Endodermal cell (in vitro differentiated cells): ENCODE data around the gene FRAT2. TPM values are rescaled to one million over a fixed set of nuclear protein-coding genes. Genes with fewer than 3 reads are reported as not detected.

Experiments
- DNase-seq: peaks from one replicate; pipeline ENCODE4 v3.0.0-alpha.2; 2017
- H3K27ac ChIP-seq: 2 replicates; pipeline ENCODE4 v1.5.1; 2013; ENCODE audit warnings: mild to moderate bottlenecking, low read depth, low read length, moderate library complexity
- H3K27me3 ChIP-seq: 2 replicates; pipeline ENCODE4 v1.6.1; 2013; ENCODE audit warnings: mild to moderate bottlenecking, low read length, moderate library complexity; ENCODE audit not compliant: insufficient read depth, control insufficient read depth, poor library complexity, severe bottlenecking
- H3K36me3 ChIP-seq: 2 replicates; pipeline ENCODE4 v1.7.0; 2013; ENCODE audit warnings: mild to moderate bottlenecking, low read length, moderate library complexity; ENCODE audit not compliant: control insufficient read depth, insufficient read depth
- H3K4me1 ChIP-seq: one replicate; pipeline ENCODE4 v1.7.0; 2013; ENCODE audit warnings: low read length; ENCODE audit not compliant: control insufficient read depth, insufficient read depth
- H3K4me3 ChIP-seq: 2 replicates; pipeline ENCODE4 v1.5.1; 2013; ENCODE audit warnings: mild to moderate bottlenecking, low read length, moderate library complexity
- H3K9ac ChIP-seq: 2 replicates; pipeline ENCODE4 v1.6.1; 2013; ENCODE audit warnings: mild to moderate bottlenecking, low read length, moderate library complexity; ENCODE audit not compliant: poor library complexity, severe bottlenecking; ENCODE audit errors: extremely low read depth
- H3K9me3 ChIP-seq: 2 replicates; pipeline ENCODE4 v1.6.1; 2013; ENCODE audit warnings: mild to moderate bottlenecking, low read length, moderate library complexity; ENCODE audit not compliant: control insufficient read depth
- H3K27ac Mint-ChIP-seq: 2 replicates; pipeline ENCODE4 v1.8.0; 2020; ENCODE audit warnings: mixed read lengths
- H3K27me3 Mint-ChIP-seq: 2 replicates; pipeline ENCODE4 v1.8.0; 2021; ENCODE audit warnings: mild to moderate bottlenecking, mixed read lengths; ENCODE audit not compliant: insufficient read depth
- H3K36me3 Mint-ChIP-seq: 2 replicates; pipeline ENCODE4 v1.8.0; 2020; ENCODE audit warnings: low read depth, mixed read lengths
- H3K4me1 Mint-ChIP-seq: 2 replicates; pipeline ENCODE4 v1.8.0; 2020; ENCODE audit warnings: mixed read lengths
- H3K4me3 Mint-ChIP-seq: 2 replicates; pipeline ENCODE4 v1.8.0; 2020; ENCODE audit warnings: mild to moderate bottlenecking, moderate library complexity, mixed read lengths
- H3K9me3 Mint-ChIP-seq: 2 replicates; pipeline ENCODE4 v1.8.0; 2020; ENCODE audit warnings: mild to moderate bottlenecking, mixed read lengths
- WGBS, 2 experiments: methylation state at CpG; one replicate each; pipeline versions ENCODE4 v1.1.5 to v1.1.7; 2013; ENCODE audit warnings: missing lambda C conversion rate in 2 of 2, mixed read lengths in 1 of 2; ENCODE audit not compliant: insufficient coverage in 1 of 2, insufficient read length in 1 of 2; 5-methylcytosine and 5-hydroxymethylcytosine counted together
- total RNA-seq, 2 donors: library from RNA; stranded (reverse); fragmentation: NEBNext Ultra II Directional in 1 of 2; extraction: Animal tissue kit (Norgen Biotek cat#: 25700) in 1 of 2; gene quantifications; 2 replicates in 1 of 2; 3 replicates in 1 of 2; pipeline ENCODE4 v1.2.1, GENCODE V29; 2021
- TF ChIP-seq, protein P1 (sequence below): fragments of 200-600 bp; sonication (generic); conservative IDR thresholded peaks from 2 replicates; pipeline ENCODE4 v1.5.0; 2021; ENCODE audit warnings: antibody characterized with exemption, mild to moderate bottlenecking

FRAT2 gene
- total RNA-seq, 2 donors from 2014 or later = 31.0 to 35.2 TPM

DNA sequence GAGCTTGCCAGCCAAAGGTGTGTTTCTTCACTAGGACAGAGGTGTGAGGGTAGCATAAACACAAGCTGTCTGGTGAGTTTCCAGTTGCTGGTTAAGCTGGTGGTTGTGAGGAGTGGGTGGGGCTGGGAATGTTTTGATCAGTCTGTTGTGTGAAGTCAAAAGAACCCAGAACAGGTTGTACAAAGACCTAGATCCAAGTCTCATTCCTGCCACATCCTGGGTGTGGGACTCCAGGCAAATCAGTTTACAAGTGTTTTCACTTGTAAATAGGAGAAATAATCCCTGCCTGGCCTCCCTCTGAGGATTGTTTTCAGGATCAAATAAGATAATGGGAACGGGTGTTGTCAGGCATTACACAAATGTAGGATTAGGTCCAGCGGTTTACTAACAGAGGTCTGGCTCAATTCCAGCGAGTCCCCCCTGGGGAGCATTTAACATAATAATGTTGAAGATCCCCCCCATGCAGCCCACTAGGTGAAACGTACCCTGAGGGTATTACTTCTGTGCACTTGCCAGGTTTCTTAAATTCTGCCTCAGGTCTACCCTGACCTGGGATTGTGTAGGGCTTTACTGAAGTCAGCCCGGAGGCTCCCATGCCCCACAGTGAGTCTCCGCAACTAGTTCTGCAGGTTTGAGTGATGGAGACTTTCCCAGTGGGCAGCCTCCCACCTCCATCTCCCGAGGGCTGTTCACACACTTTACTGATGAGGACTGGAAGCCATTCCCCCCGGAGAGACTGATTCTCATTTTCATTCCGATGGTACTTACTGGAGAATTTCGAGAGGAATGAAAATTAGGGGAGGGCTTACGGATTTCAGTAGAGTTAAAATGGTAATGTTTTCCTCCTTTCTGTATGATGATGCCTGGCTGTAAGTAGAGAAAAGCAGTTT lies 2.7 kb upstream of the FRAT2 start:
- H3K36me3 Mint-ChIP-seq = no peaks in the 10 kb centered on the region
- H3K9me3 Mint-ChIP-seq = no peaks in the 10 kb centered on the region
- WGBS, 2 experiments = 1 to 2% methylated on average over 8 to 11 of the region's 11 CpGs
- Histone ChIP-seq H3K9ac (no peak overlapping the region), H3K9me3 (no peaks in the 10 kb centered on the region), H3K36me3 (no peaks in the 10 kb centered on the region), H3K4me3 (peak overlapping the region; percentile 8), H3K27me3 (peaks cover 11% of the 10 kb centered on the region), H3K27ac (no peak overlapping the region), H3K4me1 (peaks cover 5% of the 10 kb centered on the region)
- H3K4me1 Mint-ChIP-seq = peaks cover 31% of the 10 kb centered on the region
- H3K27me3 Mint-ChIP-seq = peaks cover 37% of the 10 kb centered on the region
- peak overlapping the region; percentile 85 for H3K27ac Mint-ChIP-seq
- DNase-seq = peak; percentile 87
- TF ChIP-seq, protein P1, sequence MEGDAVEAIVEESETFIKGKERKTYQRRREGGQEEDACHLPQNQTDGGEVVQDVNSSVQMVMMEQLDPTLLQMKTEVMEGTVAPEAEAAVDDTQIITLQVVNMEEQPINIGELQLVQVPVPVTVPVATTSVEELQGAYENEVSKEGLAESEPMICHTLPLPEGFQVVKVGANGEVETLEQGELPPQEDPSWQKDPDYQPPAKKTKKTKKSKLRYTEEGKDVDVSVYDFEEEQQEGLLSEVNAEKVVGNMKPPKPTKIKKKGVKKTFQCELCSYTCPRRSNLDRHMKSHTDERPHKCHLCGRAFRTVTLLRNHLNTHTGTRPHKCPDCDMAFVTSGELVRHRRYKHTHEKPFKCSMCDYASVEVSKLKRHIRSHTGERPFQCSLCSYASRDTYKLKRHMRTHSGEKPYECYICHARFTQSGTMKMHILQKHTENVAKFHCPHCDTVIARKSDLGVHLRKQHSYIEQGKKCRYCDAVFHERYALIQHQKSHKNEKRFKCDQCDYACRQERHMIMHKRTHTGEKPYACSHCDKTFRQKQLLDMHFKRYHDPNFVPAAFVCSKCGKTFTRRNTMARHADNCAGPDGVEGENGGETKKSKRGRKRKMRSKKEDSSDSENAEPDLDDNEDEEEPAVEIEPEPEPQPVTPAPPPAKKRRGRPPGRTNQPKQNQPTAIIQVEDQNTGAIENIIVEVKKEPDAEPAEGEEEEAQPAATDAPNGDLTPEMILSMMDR = no peak
- peak overlapping the region; percentile 80 for H3K4me3 Mint-ChIP-seq

DNA sequence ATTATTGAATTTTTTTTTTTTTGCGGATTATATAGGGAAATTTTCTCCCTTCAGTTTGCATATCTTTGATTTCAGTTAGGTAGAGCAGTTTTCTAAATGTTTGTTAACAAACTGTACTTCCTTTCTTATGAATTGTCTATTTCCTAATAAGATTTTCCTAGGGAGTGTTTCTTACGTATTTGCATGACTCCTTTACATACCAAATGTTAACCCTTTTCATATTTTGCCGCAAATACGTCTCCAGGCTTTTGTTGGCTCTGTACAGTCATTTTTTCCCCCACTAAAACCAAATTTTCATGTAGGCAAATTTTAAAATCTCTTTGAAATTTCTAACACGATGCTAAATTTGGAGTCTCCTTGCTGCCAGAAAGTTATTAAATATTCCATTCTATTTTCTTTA lies 1.9 kb upstream of the FRAT2 start:
- WGBS, 2 experiments = 28 to 51% methylated on average over 4 of the region's 5 CpGs
- H3K9me3 Mint-ChIP-seq = no peaks in the 10 kb centered on the region
- no peaks in the 10 kb centered on the region for H3K9me3 ChIP-seq
- no peak overlapping the region for H3K27ac ChIP-seq
- H3K27me3 ChIP-seq = peaks cover 11% of the 10 kb centered on the region
- H3K36me3 ChIP-seq = no peaks in the 10 kb centered on the region
- TF ChIP-seq, protein P1 = no peak
- peak overlapping the region; percentile 8 for H3K4me3 ChIP-seq
- H3K9ac ChIP-seq = no peak overlapping the region
- H3K4me1 ChIP-seq = peaks cover 6% of the 10 kb centered on the region
- DNase-seq = no peak
- H3K4me1 Mint-ChIP-seq = peaks cover 37% of the 10 kb centered on the region
- H3K36me3 Mint-ChIP-seq = peaks cover under 1% of the 10 kb centered on the region
- H3K27ac Mint-ChIP-seq = peak overlapping the region; percentile 85
- H3K4me3 Mint-ChIP-seq = peak overlapping the region; percentile 80
- peaks cover 34% of the 10 kb centered on the region for H3K27me3 Mint-ChIP-seq

DNA sequence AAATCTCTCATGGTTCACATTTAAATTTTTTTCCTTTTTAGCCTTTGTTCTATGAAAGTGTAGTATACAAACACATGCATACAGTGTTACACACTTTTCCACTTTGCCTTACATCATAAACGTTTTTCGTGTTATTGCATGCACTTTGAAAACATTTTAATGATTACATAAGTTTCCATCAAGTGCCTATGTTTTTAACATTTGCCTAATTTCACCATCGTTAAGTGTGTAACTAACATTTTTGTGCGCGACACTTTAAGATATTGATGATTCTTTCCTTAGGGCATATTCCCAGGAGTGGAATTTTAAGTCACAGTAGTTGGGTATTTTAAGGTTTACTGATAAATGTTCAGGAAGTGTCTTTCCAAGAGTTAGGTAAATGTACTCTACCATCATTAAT lies 1.5 kb upstream of the FRAT2 start:
- Histone ChIP-seq H3K9me3 (no peaks in the 10 kb centered on the region), H3K9ac (no peak overlapping the region), H3K4me3 (no peak overlapping the region), H3K27me3 (peaks cover 11% of the 10 kb centered on the region), H3K36me3 (peaks cover 1% of the 10 kb centered on the region), H3K27ac (no peak overlapping the region), H3K4me1 (peaks cover 6% of the 10 kb centered on the region)
- TF ChIP-seq, protein P1 = no peak
- H3K27ac Mint-ChIP-seq = no peak overlapping the region
- peaks cover 30% of the 10 kb centered on the region for H3K27me3 Mint-ChIP-seq
- peaks cover 41% of the 10 kb centered on the region for H3K4me1 Mint-ChIP-seq
- 77 to 81% methylated on average over 5 of the region's 5 CpGs for WGBS, 2 experiments
- H3K4me3 Mint-ChIP-seq = peak overlapping the region; percentile 80
- DNase-seq = no peak
- H3K9me3 Mint-ChIP-seq = no peaks in the 10 kb centered on the region
- peaks cover 4% of the 10 kb centered on the region for H3K36me3 Mint-ChIP-seq
